WTC11 (cell line): ENCODE data around the gene ETV2.

Experiments used
- CREB1 ChIP-seq: sonication (generic); formaldehyde crosslinking; IDR thresholded peaks from 2 replicates; pipeline ENCODE4 v1.8.0; 2023; ENCODE audit warnings: mild to moderate bottlenecking, missing genetic modification reagents
- CREM ChIP-seq: sonication (generic); formaldehyde crosslinking; IDR thresholded peaks from 2 replicates; pipeline ENCODE4 v1.8.1; 2022; ENCODE audit warnings: mild to moderate bottlenecking, missing genetic modification reagents, moderate library complexity
- CTCF ChIP-seq: fragments of 200-600 bp; IDR thresholded peaks from 2 replicates; pipeline ENCODE4 v1.8.0; 2022; ENCODE audit warnings: antibody characterized with exemption
- MLX ChIP-seq: sonication (generic); formaldehyde crosslinking; IDR thresholded peaks from 2 replicates; pipeline ENCODE4 v1.8.1; 2023; ENCODE audit warnings: mild to moderate bottlenecking, missing genetic modification reagents, moderate library complexity
- NFE2L1 ChIP-seq: sonication (generic); formaldehyde crosslinking; IDR thresholded peaks from 2 replicates; pipeline ENCODE4 v1.8.1; 2023; ENCODE audit warnings: missing genetic modification reagents
- NFYB ChIP-seq: sonication (generic); formaldehyde crosslinking; conservative IDR thresholded peaks from 2 replicates; pipeline ENCODE4 v1.8.0; 2022; ENCODE audit warnings: low read depth, missing genetic modification reagents
- PRRX2 ChIP-seq: fragments of 250-450 bp; sonication (Bioruptor Pico); IDR thresholded peaks from 2 replicates; pipeline ENCODE4 v1.8.0; 2021; ENCODE audit warnings: mild to moderate bottlenecking
- ZBTB43 ChIP-seq: sonication (generic); formaldehyde crosslinking; IDR thresholded peaks from 2 replicates; pipeline ENCODE4 v1.8.1; 2023; ENCODE audit warnings: mild to moderate bottlenecking, missing genetic modification reagents
- TF ChIP-seq, protein P1 (sequence below): sonication (generic); formaldehyde crosslinking; IDR thresholded peaks from 2 replicates; pipeline ENCODE4 v1.8.0; 2022; ENCODE audit warnings: mild to moderate bottlenecking, missing genetic modification reagents

GRCh38 chr19:35595928-35596327 is 45.6 kb upstream of the ETV2 start:
- no peak for TF ChIP-seq CREM (CRISPR knock-in tag)
- no peak for TF ChIP-seq CTCF
- no peak for TF ChIP-seq ZBTB43 (CRISPR knock-in tag)
- TF ChIP-seq MLX = no peak
- TF ChIP-seq NFE2L1 = no peak
- TF ChIP-seq, protein P1, sequence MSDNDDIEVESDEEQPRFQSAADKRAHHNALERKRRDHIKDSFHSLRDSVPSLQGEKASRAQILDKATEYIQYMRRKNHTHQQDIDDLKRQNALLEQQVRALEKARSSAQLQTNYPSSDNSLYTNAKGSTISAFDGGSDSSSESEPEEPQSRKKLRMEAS (CRISPR knock-in tag) = no peak
- no peak for TF ChIP-seq CREB1 (CRISPR knock-in tag)
- TF ChIP-seq PRRX2 (CRISPR knock-in tag) = no peak
- no peak for TF ChIP-seq NFYB (CRISPR knock-in tag)
